Type B pancreatic cell (in vitro differentiated cells): ENCODE results near the gene KHNYN. TPM values are rescaled to one million over a fixed set of nuclear protein-coding genes. Genes with fewer than 3 reads are reported as not detected.

Source experiments
- DNase-seq: peaks from one replicate; pipeline ENCODE4 v3.0.0; 2021; ENCODE audit warnings: mixed read lengths; ENCODE audit not compliant: unreplicated experiment; ENCODE audit errors: extremely low spot score
- H3K27ac Mint-ChIP-seq: 2 replicates; pipeline ENCODE4 v1.8.0; 2021; ENCODE audit warnings: mild to moderate bottlenecking, mixed read lengths
- H3K27me3 Mint-ChIP-seq: 2 replicates; pipeline ENCODE4 v1.8.0; 2021; ENCODE audit warnings: mixed read lengths
- H3K36me3 Mint-ChIP-seq: 2 replicates; pipeline ENCODE4 v1.8.0; 2021; ENCODE audit warnings: mixed read lengths
- H3K4me1 Mint-ChIP-seq: one replicate; pipeline ENCODE4 v1.8.0; 2021; ENCODE audit warnings: mixed read lengths; ENCODE audit not compliant: unreplicated experiment
- H3K4me3 Mint-ChIP-seq: 2 replicates; pipeline ENCODE4 v1.8.0; 2021; ENCODE audit warnings: mild to moderate bottlenecking, mixed read lengths
- H3K9me3 Mint-ChIP-seq: 2 replicates; pipeline ENCODE4 v1.8.0; 2021; ENCODE audit warnings: mixed read lengths
- CTCF ChIP-seq: fragments of 200-600 bp; sonication (generic); conservative IDR thresholded peaks from 2 replicates; pipeline ENCODE4 v1.5.0; 2021; ENCODE audit warnings: antibody characterized with exemption, mild to moderate bottlenecking
- total RNA-seq: library from RNA; stranded (reverse); gene quantifications from 2 replicates; pipeline ENCODE4 v1.2.1, GENCODE V29; 2021; ENCODE audit warnings: low replicate concordance

The KHNYN gene
- total RNA-seq, 1 donor from 2014 or later = 81.3 TPM

- no peaks in the 10 kb centered on the region for H3K9me3 Mint-ChIP-seq
- H3K27ac Mint-ChIP-seq = peak overlapping the region; percentile 80
- TF ChIP-seq CTCF = peak; percentile 93
- peaks cover 30% of the 10 kb centered on the region for H3K4me1 Mint-ChIP-seq
- DNase-seq = peak; percentile 91
- H3K27me3 Mint-ChIP-seq = no peaks in the 10 kb centered on the region
- peaks cover 22% of the 10 kb centered on the region for H3K36me3 Mint-ChIP-seq
- H3K4me3 Mint-ChIP-seq = peak overlapping the region; percentile 90
Measured at GRCh38 chr14:24431569-24432258, 2.0 kb downstream of the KHNYN start.

- Mint-ChIP-seq H3K27ac (peak overlapping the region; percentile 80), H3K4me3 (peak overlapping the region; percentile 60), H3K27me3 (no peaks in the 10 kb centered on the region), H3K36me3 (peaks cover 25% of the 10 kb centered on the region), H3K9me3 (no peaks in the 10 kb centered on the region), H3K4me1 (peaks cover 33% of the 10 kb centered on the region)
- TF ChIP-seq CTCF = no peak
- peak; percentile 69 for DNase-seq
Measured at GRCh38 chr14:24432259-24433131, 2.7 kb downstream of the KHNYN start.

- no peak for DNase-seq
- no peak overlapping the region for H3K4me3 Mint-ChIP-seq
- H3K9me3 Mint-ChIP-seq = no peaks in the 10 kb centered on the region
- no peak for TF ChIP-seq CTCF
- no peak overlapping the region for H3K27ac Mint-ChIP-seq
- H3K36me3 Mint-ChIP-seq = peaks cover 25% of the 10 kb centered on the region
- peaks cover 36% of the 10 kb centered on the region for H3K4me1 Mint-ChIP-seq
- H3K27me3 Mint-ChIP-seq = no peaks in the 10 kb centered on the region
Measured at GRCh38 chr14:24434036-24434435, 4.3 kb downstream of the KHNYN start.

GRCh38 chr14:24434676-24435075 lies 4.9 kb downstream of the KHNYN start:
- peaks cover 36% of the 10 kb centered on the region for H3K4me1 Mint-ChIP-seq

More at GRCh38 chr14:24434676-24435075, 4.9 kb downstream of the KHNYN start:
- Mint-ChIP-seq H3K4me3 (no peak overlapping the region), H3K36me3 (peaks cover 25% of the 10 kb centered on the region), H3K27ac (peak overlapping the region; percentile 41), H3K27me3 (no peaks in the 10 kb centered on the region), H3K9me3 (no peaks in the 10 kb centered on the region)
- DNase-seq = no peak
- no peak for TF ChIP-seq CTCF
